Activated T-cell treated with anti-CD3 and anti-CD28 coated beads, Interleukin-2, amount 50 U/mL, for 1 hour (primary cell): Measurements from ENCODE around the gene UBLCP1.
"Not testable (repeated sequence)": the region's sequence is repeated elsewhere in the genome, so short reads cannot be mapped to it uniquely, and the experiment has no call there.

ENCODE experiments used
- DNase-seq: peaks from one replicate; pipeline ENCODE4 v3.0.0-alpha.2; 2020

The UBLCP1 gene

DNA sequence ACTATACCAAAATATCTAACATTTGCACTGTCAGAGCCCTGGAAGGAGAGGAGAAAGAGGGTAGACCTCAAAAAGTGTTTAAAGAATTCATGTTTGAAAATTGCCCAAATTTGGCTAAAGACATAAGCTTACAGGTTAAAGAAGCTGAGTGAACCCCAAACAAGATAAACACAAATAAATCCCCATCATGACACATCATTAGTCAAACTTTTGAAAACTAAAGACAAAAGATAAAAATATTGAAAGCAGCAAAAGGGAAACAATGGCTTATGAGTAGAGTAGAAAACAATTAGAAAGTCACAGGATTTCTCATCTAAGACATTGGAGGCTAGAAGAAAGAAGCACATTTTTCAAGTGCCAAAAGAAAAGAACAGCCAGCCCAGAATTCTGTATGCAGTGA is 6.1 kb upstream of the UBLCP1 start:
- DNase-seq: no peak

DNA sequence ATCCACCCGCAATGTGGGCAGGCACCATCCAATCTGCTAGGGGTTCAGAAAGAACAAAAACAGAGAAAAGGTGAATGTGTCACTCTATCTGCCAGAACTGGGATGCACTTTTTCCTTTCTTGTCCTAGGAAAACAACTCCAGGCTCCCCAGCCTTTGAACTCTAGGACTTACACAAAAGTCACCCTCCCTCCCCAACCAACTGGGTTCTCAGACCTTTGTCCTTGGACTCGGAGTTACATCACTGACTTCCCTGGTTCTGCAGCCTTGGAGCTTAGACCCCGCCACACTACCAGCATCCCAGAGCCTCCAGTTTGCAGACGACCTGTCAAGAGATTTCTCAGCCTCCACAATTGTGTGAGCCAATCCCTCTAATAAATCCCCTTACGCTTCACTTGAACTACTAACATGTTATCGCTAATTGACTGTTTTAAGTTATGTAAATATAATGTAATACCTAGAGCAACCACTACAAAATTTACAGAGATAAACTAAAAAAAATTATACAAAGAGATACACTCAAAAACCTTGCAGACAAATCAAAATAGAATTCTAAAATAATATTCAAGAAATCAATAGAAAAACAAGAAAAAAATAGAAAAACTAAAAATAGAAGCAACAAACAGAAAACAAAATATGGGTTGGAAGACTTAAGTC is 5.3 kb upstream of the UBLCP1 start:
- DNase-seq: no peak

DNA sequence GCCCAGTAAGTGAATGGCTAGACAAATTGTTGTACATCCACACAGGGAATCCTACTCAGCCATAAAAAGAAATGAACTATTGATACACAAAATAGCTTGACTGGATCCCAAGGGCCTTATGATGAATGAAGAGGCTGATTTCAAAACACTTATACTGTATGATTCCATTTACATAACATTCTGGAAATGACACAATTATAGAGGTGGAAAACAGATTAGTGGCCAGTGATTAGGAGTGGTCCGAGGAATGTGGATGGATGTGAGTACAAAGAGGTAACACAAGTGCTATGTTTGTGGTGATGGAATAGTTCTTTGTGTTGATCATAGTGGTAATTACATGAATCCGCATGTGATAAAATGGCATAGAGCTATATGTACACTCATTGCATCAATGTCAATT is 4.7 kb upstream of the UBLCP1 start:
- DNase-seq: no peak

DNA sequence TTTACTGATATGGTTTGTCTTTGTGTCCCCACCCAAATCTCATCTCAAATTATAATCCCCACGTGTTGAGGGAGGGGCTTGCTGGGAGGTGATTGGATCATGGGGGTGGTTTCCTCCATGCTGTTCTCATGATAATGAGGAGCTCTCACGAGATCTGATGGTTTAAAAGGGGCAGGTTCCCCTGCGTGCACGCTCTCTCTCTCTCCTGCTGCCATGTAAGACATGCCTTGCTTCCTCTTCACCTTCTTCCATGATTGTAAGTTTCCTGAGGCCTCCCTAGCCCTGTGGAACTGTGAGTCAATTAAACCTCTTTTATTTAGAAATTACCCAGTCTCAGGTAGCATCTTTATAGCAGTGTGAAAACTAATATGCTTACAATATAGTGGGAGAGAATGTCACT is 2.9 kb upstream of the UBLCP1 start:
- not testable (repeated sequence) for DNase-seq

DNA sequence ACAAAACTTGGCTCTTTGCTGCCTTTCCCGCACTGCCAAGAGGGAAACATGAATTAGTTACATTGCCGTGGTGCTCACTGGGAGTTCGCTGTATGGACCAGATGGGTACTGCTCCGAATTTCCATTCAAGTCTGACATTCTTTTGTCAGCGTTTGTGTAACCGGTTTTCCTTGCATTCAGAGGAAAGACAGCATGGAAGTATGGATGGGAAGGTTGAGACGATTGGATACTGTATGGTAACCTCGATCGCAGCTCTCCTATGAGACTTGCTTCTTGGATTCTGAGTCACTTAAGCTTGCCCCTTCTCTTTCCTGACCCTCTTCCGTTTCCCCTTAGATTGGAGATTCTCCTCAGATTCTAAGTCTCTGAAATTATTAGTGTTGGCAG is 625 bp upstream of the UBLCP1 start:
- DNase-seq: no peak

DNA sequence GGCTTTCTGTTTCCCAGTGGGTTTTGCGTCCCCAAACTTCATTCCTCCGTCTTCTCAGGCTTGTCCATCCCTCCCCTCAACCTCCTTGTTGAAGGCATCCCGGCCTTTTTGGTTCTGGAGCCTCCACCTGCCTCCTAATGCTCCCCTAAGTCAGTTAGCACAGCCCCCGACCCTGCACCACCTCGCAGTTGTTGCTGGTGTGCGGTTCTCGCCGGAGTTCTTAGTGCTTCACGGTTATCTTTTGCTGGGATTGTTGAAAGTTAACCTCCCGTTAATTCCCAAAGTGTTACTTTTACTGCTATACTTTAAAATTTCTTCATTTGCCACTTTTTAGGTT is 447 bp downstream of the UBLCP1 start:
- DNase-seq: no peak

DNA sequence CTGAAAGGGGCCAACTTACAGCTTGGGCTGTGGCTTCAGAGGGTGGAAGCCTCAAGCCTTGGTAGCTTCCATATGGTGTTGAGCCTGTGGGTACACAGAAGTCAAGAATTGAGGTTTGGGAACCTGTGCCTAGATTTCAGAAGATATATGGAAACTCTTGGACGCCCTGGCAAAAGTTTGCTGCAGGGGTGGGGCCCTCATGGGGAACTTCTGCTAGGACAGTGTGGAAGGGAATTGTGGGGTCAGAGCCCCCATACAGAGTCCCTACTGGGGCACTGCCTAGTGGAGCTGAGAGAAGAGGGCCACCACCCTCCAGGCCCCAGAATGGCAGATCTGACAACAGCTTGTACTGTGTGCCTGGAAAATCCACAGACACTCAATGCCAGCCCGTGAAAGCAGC is 3.7 kb downstream of the UBLCP1 start:
- not testable (repeated sequence) for DNase-seq

DNA sequence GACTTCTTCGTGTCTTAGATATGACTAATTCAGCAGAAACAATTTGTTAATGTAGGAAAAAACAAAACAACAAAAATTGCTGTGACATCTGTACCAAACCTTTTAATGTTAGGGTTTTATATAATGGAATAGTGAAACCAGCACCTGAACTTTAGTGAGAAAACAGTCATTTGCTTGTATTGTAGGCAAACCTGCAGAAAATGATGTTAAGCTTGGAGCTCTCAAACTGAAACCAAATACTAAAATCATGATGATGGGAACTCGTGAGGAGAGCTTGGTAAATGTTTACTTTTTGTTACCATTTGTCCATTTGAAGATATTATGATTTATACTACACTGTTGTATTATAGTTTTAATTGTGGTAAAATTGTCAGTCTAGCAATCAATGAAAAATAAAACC is 6.6 kb downstream of the UBLCP1 start:
- DNase-seq: no peak

DNA sequence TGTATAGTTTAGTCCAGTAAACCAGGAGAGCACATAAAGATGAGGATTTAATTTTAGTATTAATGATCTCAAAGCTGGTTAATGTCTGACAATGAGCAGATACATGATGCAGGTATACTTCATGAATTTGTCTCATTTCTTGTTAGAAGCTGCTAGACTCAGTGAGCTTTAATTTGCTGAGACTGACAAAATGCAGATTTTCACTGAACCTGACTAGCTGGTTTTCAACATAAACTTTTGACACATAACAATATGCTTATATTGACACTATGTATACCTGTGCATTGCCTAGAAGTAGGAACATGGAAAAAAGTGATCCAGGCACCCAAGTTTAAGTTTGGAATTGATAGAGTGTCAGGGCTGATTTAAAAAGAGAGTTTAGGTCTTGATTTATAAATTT is 10.8 kb downstream of the UBLCP1 start:
- no peak for DNase-seq

DNA sequence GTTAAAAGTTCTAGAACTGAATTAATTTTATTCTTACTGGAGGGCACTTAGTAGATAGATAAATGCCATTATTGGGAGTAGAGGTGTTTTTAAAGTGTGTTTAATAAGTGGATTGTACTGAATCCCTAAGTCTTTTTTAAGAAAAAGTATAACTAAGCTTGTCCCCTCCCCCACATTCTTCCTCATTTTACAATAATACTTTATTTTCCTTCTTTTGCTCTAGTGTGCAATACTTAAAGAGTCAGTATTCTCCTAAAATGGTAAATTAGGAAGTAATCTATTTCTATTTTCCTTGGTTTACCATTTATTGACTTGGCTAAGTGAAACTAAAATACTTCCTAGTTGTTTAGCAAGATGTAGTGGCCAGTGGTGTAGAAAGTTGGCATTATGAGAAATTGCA is 11.6 kb downstream of the UBLCP1 start:
- DNase-seq: no peak

DNA sequence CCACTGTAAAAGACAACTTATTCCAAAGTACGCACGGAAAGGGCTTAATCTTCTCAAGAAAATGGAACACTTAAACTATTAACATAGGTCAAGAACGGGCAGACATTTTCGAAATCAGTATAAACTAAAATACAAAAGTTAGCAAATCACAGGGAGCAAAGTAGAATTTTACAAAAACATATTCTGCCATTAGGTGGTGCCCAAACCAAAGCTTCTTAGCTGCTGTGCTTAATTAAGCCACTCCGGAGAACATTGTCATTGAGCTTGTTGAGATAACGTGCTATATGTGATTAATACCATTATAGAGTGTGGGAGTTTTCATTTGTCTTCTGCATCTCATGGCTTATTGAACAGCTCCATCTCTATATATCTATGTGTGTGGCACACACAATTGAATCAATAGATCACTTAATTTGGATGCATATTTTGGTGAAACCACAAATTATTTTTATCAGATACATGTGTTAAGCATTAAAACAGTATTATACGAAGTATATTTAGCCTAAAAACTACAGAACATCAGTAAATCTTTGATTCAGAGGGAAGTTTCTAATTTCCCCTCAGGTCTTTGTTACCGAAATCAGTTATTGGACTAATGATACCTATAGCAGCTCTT is 23.4 kb downstream of the UBLCP1 start:
- DNase-seq: no peak

DNA sequence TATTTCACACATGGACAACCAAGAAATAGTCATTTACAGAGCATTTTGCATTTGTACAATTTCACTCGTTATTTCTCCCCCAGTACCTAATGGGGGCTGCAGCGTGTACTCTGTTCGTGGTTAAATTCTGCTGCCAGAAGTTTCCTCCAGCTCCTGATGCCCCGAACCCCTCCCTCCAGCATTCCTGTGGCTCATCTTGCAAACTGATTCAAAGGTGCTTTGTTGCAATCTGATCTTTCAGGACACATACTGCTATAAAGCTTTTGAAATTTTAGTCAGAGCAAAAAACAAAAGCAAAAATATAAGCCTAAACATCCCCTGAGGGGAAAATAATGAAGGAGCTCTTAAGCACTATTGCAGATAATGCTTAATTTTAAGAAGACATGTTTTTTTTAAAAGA is 27.7 kb downstream of the UBLCP1 start:
- no peak for DNase-seq

DNA sequence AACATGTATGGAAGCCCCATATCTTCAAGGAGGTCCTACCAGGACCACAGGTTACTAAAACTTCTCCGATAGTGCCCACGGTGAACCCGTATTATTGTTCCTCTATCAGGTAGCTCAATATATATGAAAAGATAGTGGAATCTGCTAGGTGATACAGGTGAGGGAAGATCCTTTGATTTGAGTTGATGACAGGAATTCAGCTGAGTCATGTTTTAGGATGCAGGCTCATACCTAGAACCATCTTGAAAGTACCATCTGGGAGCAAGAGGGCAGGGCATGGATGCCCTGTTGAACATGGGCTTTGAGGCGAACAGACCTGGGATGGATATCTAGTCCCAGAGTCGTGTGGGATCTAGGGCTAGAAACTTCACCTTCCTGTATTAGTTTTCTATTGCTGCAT is 31.8 kb downstream of the UBLCP1 start:
- no peak for DNase-seq

DNA sequence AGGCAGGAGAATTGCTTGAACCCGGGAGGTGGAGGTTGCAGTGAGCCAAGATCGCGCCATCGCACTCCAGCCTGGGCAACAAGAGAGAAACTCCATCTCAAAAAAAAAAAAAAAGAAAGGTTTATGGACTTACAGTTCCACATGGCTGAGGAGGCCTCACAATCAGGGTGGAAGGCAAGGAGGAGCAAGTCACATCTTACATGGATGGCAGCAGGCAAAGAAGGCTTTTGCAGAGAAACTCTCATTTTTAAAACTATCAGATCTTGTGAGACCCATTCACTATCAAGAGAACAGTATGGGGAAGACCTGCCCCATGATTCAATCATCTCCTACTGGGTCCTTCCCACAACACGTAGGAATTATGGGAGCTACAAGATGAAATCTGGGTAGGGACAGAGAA is 34.2 kb downstream of the UBLCP1 start:
- DNase-seq: not testable (repeated sequence)

DNA sequence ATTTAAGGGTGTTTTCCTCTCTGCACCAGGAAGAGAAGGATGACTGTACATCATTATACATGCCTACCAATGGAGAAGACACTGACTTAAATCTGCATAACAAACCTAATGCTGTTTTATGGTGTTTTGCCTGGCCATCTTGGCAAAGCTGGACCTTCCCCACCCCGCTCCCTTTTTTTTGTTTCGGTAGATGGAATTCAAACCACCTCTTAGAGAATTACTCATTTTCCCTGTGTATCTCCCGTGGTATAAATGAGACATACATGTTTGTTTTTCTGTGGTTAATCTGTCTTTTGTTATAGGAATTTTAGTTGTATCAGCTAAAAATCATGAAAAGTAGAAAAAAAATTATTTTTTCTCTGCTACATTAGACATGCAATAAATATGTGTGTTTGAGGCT is 38.4 kb downstream of the UBLCP1 start:
- DNase-seq: no peak

DNA sequence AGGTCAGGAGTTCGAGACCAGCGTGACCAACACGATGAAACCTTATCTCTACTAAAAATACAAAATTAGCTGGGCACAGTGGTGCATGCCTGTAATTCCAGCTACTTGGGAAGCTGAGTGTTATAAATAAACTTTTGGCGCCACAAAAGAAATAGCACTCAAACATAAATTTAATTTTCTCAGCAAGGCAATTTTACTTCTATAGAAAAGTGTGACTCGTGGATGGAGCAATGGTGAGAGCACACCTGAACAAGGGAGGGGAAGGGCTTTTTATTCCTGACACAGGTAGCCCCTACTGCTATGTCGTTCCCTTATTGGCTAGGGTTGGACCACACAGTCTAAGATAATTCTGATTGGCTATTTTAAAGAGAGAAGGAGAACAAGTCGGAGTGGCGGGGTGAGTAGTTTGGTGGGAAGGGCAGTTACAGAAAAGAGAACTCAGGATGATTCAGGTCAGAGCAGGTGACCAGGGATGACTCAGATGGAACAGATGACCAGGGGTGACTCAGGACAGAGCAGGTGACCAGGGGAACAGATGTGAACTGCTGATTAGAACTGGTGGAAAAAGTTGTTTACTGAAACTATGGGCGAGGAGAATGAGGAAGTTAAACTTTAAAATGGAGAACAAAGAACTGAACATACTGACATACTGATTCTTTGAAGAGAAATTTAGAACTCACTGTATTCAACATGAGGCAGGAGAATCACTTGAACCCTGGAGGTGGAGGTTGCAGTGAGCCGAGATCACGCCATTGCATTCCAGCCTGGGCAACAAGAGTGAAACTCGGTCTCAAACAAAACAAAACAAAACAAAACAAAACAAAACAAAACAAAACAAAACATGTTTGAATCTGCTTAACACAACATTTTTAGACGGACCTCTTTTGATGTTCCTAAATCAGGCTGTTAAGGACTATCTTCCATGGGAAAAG is 39.1 kb downstream of the UBLCP1 start:
- not testable (repeated sequence) for DNase-seq

DNA sequence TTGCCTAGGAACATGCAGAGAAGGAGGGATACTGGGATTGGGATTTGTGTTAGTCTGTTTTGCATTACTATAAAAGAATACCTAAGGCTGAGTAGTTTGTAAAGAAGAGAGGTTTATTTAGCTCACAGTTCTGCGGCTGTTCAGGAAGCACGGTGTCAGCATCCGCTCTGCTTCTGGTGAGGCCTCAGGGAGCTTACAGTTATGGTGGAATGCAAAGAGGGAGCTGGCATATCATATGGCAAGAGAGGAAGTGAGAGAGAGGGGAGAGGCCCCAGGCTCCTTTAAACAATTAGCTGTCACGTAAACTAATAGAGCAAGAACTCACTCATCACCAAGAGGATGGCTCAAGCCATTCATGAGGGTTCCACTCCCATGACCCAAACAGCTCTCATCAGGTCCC is 40.2 kb downstream of the UBLCP1 start:
- no peak for DNase-seq

DNA sequence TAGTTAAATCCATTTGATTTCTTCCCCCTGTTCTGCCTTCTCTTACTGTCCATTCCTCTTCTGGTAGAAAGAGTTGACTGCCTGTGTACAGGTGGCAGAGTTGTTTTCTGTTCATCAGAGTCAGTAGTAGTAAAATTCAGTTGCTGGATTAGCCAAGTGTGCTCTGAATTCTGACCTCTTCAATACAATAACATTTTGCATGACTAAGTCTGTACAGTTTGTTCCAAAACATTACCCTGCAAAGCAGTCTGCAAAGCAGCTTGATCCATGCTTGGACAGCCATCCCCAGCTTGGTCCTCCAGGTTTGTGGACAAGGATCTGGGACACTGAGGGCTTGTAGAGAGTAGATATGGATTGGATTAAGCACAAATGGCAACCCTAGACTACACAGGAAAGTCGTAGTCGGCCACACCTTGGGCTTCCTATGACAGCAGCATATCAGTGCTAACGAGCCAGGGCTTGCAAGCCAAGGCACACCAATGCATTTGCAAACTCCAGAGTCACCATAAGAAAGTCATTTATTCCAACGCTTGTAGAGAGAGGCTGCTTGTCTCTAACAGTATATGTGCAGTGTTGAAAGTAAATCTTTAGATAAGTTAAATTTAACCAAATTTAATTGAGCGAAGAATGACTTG is 42.0 kb downstream of the UBLCP1 start:
- DNase-seq: no peak

DNA sequence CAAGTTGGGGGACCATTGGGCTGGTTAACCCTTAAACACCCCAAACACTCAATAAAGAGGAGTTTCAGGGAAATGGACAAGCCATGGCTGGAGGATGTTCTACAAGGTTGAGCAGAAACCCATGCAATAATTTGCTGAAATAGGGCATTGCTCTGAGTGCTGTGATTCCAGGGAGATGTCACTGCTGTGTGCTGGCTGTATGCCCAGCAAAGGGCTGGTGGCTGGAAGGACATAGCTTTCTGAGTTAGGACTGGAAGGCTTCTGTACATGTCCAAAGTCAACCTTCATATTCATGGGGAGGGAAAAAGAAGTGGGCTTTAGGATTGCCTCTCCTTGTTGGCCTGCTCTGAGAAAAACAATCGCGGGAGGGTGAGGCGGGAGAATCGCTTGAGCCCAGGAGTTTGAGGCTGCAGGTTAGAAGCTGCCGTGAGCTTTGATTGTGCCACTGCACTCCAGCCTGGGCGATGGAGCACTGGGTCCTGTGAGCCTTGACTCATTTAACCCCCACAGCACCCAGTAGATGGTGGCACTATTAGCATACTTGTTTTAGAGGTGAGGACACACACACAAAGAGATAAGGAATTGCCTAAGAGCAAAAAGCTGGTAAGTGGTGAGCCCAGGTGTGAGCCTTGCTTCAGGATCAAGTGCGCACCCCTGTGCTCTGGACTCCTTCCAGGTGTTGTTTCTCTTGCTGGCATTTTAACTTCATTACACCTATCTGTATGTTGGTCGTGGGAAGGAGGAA is 46.8 kb downstream of the UBLCP1 start:
- DNase-seq: no peak

DNA sequence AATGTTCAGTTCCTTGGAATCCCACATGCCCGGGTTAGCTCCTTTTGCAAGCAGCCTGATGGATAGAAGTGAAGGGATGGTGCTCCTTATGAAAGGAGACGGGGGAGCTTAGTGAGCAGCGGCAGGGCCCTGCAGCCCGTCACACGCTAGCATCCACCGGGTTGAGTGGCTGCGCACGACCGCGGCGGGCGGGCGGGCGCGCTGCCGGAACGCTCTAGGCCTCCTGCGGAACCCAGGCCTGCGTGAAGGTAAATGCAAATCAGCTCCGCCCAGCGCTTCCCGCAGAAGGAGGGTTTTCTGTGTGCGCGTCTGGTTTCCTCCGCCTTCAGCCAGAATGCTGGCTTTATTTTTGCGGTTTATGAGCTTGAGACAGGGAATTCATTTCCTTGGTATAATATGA is 47.4 kb downstream of the UBLCP1 start:
- peak; percentile 41 for DNase-seq

DNA sequence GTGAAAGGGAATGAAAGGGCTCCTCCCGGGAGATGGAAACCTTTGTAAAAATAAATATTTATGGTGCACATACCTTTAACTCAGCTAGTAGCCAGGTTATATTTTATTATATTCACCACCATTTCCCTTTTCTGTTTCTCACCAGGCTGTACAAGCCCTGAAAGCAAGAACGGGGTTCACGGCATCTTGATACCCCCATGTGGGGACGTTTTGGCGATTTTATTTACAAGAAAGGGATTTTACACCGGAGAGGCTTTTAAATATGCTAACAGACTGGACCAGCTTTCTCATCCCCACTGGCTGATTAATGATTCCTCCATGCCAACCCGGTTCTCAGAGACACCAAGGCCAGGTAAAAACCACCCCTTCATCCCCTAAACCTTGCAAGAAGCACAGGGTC is 48.0 kb downstream of the UBLCP1 start:
- DNase-seq: no peak

DNA sequence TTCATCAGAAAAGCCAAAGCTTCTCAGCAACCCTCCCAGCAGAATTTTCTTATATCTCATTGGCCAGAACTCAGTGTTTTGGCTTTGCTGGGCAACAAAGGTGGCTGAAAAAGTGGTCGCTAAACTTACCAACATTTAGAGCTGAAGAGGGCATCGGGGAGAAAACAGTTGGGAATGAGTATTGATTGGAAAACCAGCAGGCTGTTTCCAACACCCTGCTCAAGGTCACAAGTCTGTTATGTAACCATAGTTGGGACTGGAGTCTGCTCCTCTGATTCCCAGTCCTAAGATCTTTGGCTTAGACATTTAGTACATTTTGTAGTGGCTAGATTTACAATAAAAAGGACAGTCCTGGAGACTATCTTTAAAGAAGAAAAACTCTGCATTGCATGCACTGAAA is 50.1 kb downstream of the UBLCP1 start:
- DNase-seq: no peak
